ENCODE results near the gene SPOCK1.

Gene SPOCK1

DNA sequence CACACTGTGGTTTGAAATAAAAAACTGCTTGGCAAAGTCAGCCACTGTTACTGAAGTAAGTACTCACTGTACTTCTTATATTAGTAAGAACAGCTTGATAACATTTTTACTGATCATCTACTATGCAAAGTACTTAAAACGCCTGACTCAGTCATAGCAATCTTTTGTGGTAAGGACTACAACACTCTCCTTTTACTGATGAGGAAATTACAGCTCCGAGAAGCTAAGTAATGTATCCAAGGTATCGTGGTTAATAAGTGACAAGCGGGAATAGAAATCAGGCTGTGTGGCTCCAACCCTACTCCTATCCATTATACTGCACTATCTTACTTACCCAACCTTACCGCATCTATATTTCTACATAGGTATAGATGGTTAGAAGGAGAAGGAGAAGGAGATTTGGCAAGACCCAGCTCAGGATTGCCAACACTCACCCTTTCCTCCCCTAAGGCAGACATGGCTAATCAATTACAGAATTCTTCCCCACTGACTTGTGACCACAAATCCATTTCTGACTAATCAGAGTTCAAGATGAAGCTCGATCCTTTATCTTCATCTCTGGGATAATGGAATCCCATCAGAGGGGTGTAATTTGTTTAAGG lies 281.4 kb downstream of the SPOCK1 start:
- DNase-seq: no peak

DNA sequence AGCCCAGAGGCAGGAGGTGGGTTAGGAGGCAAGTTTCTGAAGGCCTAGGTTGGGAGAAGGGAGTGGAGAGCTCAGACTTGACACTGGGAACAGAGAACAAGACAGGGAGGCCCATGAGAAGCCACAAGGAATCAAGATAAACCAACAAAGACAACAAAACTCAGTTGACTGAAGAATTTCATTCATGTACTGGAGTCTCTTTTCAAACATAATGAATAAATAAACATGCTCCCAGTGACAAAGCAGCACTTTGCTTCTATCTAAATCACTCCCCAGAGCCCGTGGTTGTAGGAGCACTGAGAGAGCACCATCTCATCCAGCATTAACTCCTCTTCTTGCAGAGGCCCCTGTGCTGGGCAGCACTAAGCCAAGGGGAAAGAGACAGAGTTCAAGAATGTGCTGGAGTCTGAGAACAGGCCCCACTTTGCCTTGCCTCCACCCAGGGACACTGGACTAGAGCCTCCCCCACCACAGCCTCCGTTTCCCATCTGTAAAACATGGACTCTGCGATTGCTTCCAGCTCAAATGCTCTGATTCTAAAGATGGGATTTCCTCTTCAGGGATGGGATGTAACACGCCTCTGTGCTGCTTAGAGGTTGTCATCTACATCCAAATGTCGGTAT lies 282.0 kb downstream of the SPOCK1 start:
- DNase-seq: no peak

DNA sequence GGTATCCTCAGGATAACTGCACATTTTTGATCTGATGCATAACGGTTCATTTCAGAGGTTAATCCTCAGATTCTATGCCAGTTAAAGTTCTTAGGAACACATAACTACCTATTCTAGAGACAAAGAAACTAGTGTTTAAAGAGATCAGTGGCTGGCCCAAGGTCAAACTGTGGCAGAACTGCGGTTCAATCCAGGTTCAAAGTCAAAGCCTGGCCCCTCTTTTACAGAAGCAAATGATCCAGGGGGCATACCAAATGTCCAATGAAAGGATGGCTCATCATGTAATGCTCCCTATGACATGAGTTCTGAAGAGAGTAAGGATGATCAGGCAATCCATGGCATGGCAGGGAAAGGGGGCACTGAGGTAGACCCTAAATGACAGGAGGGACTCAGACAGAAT lies 283.3 kb downstream of the SPOCK1 start:
- DNase-seq: no peak

DNA sequence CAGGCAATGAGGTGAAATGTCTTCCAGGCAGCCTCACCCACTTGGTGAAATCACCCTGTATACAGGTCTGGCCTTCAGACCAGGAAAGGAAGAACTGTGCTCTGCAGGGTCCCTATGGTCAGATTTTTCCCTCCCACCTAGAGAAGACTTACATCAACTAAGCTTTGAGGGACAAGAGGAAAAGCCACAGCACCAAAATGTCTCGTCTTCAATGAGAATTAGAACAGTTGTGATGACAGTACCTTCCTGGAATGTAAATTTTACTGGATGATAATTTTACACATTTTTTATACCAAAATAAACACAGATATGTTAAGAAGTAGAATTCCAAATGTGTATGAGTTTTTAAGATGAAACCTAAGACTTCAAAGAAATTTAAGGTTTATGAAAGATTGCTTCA lies 283.9 kb downstream of the SPOCK1 start:
- DNase-seq: no peak

- no peak for DNase-seq
Observed at GRCh38 chr5:137214446-137215189, 284.5 kb downstream of the SPOCK1 start.

DNA sequence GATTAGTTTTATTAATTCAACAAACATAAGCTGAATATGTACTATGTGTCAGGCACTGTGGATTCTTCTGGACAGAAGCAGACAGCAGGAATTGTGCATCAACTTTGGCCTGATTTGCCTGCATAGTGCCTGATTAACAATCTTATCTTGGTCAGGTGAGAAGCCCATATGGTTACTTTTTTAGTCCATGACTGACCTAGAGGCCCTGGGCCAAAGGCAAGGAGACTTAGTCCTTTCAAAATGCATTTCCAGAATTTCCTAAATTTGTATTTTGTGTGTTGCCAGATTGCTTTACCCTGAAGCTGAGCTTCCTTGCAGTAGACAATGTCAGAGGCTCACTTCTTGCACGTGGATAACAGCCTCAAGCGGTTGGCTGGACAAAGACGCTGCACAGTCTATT lies 286.7 kb downstream of the SPOCK1 start:
- no peak for DNase-seq

DNA sequence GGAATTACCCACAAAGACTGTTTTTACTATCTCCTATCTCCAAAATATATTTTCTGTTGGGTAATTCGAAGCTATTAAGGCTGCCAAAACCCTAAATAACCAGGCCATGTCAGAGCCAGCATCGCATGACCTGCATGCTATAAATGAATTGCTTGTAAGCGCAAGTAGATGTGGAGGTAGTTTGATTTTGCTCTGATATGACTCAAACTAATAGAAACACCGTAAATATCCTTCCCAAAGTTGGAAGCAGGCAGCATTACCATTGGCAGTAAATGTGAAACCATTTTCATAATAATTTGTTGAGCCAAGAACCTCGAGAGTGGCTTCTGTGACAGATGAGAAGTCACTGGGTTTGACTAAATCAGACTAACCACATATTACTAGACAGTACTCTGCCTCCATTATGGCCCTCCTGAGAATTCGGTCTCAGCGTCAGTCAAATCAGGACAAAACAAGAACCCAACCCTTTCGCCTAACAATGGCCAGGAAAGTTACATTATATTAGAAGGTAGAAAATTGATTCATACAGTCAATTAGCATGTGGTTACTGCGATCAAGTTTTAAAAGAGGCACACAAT lies 289.8 kb downstream of the SPOCK1 start:
- DNase-seq: no peak

GRCh38 chr5:137207023-137207760 lies 291.9 kb downstream of the SPOCK1 start:
- DNase-seq: no peak

- DNase-seq: no peak
Observed at GRCh38 chr5:137206030-137206715, 293.0 kb downstream of the SPOCK1 start.

GRCh38 chr5:137205231-137206027 lies 293.7 kb downstream of the SPOCK1 start:
- no peak for DNase-seq

- no peak for DNase-seq
Observed at GRCh38 chr5:137203011-137203632, 296.0 kb downstream of the SPOCK1 start.

DNA sequence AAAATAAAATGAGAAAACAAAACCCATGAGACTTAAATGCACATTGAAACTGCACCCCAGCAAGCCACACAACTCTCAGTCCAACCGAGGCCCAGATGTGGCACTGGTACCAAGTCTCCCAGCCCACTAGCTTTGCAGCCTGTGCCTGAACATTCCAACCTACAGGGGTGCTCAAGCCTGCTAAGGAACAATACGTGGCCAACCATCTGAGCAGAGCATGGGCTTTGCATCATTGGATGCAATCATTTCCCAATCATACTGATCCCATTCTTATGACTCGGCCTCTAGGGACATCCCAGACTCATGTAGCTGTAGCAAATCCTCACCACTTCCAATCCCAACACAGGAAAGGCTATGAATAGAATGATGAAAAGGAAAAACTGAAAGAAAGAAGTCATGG lies 297.2 kb downstream of the SPOCK1 start:
- no peak for DNase-seq

DNA sequence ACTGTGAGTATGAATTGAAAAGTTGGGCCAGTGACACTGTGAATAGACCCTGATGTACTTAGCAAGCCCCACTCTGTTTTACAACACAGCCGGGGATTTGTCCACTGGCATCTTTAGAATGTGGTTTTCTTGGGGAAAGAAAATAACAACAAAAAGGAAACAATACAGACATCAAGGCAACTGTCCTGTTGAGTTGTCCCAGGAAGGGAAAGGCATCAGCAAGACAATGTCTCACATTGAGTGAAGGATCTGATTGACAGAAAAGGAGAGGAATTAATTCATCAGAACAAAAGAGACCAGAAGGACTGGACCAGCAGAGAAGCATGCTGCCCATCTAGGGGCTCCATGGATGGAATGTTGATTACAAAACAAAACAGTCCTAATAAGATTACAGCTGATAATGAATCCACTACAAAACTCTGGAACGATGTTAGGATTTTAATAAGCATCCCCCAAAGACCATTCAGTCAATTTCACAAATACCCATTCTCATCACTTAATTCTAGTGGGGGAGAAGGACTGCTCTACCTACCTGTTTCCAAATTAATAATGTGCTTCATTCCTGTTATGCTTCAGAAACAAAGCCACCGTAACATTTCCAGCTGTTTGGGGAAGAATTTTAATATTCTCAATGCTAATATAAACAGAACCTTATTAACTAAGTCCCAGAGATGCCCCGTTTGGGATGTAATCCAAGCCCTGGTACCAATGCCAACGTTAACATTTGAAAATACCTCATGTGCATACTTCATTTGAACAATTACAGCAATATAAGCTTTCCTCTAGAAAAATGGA lies 298.0 kb downstream of the SPOCK1 start:
- DNase-seq: no peak

GRCh38 chr5:137199966-137200365 lies 299.2 kb downstream of the SPOCK1 start:
- no peak for DNase-seq

DNA sequence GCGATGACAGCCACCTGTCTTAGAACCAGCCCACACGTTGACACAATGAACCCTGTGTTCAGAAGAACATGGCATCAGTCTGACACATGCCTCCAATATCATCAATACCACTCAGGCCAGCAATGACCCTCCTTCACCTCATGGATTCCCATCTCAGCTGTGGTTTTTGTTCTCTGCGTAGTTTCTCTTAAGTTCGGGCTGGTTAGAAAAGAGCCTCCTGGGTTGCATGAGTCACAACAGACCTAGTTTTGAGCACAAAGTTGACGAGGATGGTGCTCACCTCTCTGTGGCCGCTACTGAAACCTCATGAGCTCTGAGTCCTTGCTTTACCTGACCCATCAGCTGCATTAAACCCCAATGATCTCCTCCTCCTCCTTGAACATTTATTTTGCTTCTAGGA lies 299.9 kb downstream of the SPOCK1 start:
- no peak for DNase-seq

- DNase-seq: no peak
Observed at GRCh38 chr5:137195483-137195882, 303.6 kb downstream of the SPOCK1 start.

- no peak for DNase-seq
Observed at GRCh38 chr5:137194300-137194699, 304.8 kb downstream of the SPOCK1 start.

- no peak for DNase-seq
Observed at GRCh38 chr5:137192293-137192743, 306.8 kb downstream of the SPOCK1 start.

DNA sequence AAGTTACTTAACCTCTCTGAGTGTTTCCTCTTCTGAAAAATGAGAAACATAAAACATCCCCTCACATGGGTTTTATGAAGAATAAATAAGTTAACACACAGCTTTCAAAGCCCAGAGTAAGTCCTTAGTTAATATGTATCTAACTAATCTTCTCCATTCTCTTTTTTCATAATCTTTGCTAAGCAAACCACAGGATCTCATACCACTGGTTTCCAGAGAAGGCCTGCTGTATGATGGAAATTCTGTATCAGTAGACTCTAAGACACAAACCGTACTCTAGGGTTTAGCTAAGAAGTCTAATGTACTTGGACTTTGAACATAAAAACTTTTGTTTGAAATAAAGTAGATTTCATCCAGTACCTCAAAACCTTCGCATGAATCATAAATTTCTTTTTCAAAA lies 307.9 kb downstream of the SPOCK1 start:
- DNase-seq: no peak

- DNase-seq: no peak
Observed at GRCh38 chr5:137190441-137190840, 308.7 kb downstream of the SPOCK1 start.

All from suppressor macrophage (primary cell).